K562 (cell line): ENCODE measurements around the gene RNF187. TPM values are rescaled to one million over a fixed set of nuclear protein-coding genes. Genes with fewer than 3 reads are reported as not detected.

Source experiments
- MCM2 ChIP-seq: fragments of 450-650 bp; IDR thresholded peaks from 2 replicates; pipeline ENCODE4 v1.6.1; 2017; ENCODE audit warnings: low read depth, mild to moderate bottlenecking
- ZFP30 ChIP-seq: fragments of 250-450 bp; sonication (Bioruptor Pico); IDR thresholded peaks from 2 replicates; pipeline ENCODE4 v1.8.0; 2022; ENCODE audit warnings: moderate library complexity, mild to moderate bottlenecking, inconsistent platforms, borderline replicate concordance
- polyA plus RNA-seq, 8 experiments: library from polyadenylated mRNA; depleted of rRNA in 4 of 8; stranded (reverse) in 5 of 8; unstranded in 3 of 8; fragments of >200 nt; fragmentation: Nextera tagmentation in 2 of 8; fragmentation: Illumina TruSeq in 1 of 8; extraction: Ambion mirVana in 2 of 8; extraction: Trizol in 1 of 8; gene quantifications; 2 replicates each; pipeline versions ENCODE4 v1.2.1 to v1.2.3, GENCODE V29; 2011 to 2014; ENCODE audit warnings: inconsistent platforms in 1 of 8, missing spikeins in 1 of 8
- total RNA-seq, 7 experiments: library from RNA; depleted of rRNA in 6 of 7; stranded (reverse); fragments of >200 nt in 6 of 7; fragmentation: Illumina TruSeq in 2 of 7; extraction: Trizol in 2 of 7; gene quantifications; 2 replicates each; pipeline versions ENCODE4 v1.2.1 to v1.2.3, GENCODE V29; 2011 to 2021; ENCODE audit warnings: low replicate concordance in 1 of 7
- TF ChIP-seq, protein P1 (sequence below): sonication (generic); formaldehyde crosslinking; IDR thresholded peaks from 2 replicates; pipeline ENCODE4 v1.8.0; 2023; ENCODE audit warnings: mild to moderate bottlenecking, missing genetic modification reagents
- TF ChIP-seq, protein P2 (sequence below), 2 experiments: fragments of 450-650 bp; IDR thresholded peaks; 2 replicates each; pipeline ENCODE4 v1.6.1; 2016

The RNF187 gene
- total and polyA plus RNA-seq, 9 of the 15 experiments (the other 6 are each of a cell fraction or from before 2014, with no cell fraction given): 2.3 to 119 (median 41.9) TPM

DNA sequence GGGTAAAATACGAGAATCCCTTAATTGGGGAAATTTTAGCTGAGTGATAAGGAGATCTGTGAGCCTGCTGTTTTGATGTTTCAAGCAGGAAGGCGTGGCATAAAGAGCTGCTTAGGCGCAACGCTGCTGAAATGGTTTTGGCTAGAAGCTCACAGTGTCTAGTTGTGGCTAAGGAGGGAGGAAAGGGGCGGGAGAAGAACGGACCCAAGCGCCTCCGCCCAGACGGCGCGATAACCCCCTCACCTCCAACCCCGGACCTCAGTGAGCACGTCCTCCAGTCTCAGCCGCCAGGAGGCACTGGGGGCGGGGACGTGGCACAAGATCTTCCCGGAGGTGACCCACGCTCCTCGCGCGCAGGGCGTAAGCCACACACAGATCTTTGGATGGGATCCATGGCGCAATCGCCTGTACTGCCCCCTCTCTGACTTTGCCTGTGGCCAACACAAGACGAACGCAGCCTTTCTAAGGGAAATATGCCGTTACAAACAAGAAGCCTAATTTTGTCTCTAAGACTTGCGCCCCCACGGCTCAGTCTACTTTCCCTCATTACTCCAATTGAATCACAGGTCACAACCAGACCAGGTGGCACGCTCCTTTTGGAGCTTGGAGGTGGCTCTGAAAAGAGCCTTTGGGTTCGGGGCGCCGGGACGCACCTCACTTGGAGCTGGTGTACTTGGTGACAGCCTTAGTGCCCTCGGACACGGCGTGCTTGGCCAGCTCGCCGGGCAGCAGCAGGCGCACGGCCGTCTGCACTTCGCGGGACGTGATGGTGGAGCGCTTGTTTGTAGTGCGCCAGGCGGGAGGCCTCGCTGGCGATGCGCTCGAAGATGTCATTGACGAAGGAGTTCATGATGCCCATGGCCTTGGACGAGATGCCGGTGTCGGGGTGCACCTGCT is 23.4 kb upstream of the RNF187 start (continued):
- TF ChIP-seq, protein P1, sequence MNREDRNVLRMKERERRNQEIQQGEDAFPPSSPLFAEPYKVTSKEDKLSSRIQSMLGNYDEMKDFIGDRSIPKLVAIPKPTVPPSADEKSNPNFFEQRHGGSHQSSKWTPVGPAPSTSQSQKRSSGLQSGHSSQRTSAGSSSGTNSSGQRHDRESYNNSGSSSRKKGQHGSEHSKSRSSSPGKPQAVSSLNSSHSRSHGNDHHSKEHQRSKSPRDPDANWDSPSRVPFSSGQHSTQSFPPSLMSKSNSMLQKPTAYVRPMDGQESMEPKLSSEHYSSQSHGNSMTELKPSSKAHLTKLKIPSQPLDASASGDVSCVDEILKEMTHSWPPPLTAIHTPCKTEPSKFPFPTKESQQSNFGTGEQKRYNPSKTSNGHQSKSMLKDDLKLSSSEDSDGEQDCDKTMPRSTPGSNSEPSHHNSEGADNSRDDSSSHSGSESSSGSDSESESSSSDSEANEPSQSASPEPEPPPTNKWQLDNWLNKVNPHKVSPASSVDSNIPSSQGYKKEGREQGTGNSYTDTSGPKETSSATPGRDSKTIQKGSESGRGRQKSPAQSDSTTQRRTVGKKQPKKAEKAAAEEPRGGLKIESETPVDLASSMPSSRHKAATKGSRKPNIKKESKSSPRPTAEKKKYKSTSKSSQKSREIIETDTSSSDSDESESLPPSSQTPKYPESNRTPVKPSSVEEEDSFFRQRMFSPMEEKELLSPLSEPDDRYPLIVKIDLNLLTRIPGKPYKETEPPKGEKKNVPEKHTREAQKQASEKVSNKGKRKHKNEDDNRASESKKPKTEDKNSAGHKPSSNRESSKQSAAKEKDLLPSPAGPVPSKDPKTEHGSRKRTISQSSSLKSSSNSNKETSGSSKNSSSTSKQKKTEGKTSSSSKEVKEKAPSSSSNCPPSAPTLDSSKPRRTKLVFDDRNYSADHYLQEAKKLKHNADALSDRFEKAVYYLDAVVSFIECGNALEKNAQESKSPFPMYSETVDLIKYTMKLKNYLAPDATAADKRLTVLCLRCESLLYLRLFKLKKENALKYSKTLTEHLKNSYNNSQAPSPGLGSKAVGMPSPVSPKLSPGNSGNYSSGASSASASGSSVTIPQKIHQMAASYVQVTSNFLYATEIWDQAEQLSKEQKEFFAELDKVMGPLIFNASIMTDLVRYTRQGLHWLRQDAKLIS: peak; percentile 87; the same call in 1 of the 2 replicates
- TF ChIP-seq ZFP30: no peak
- TF ChIP-seq, protein P2, sequence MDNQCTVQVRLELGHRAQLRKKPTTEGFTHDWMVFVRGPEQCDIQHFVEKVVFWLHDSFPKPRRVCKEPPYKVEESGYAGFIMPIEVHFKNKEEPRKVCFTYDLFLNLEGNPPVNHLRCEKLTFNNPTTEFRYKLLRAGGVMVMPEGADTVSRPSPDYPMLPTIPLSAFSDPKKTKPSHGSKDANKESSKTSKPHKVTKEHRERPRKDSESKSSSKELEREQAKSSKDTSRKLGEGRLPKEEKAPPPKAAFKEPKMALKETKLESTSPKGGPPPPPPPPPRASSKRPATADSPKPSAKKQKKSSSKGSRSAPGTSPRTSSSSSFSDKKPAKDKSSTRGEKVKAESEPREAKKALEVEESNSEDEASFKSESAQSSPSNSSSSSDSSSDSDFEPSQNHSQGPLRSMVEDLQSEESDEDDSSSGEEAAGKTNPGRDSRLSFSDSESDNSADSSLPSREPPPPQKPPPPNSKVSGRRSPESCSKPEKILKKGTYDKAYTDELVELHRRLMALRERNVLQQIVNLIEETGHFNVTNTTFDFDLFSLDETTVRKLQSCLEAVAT (IDR thresholded peaks at IDR 0.05): peak; percentile 54 to 93; a peak in 3 of 4 replicates
- TF ChIP-seq MCM2: no peak
